Measurements from ENCODE around the gene NEDD4L. TPM values are rescaled to one million over a fixed set of nuclear protein-coding genes. Genes with fewer than 3 reads are reported as not detected.

Gene NEDD4L
- total RNA-seq, 2 experiments from 2014 or later: 11.2 to 13.7 TPM

- CTCF ChIA-PET: interaction anchor here (1.4 kb wide), 1 partner anchor 85 kb away, joined by 4 read pairs; no protein-coding TSS in a partner anchor
- Mint-ChIP-seq H3K4me1 (ENCODE audit: low read depth) (peaks cover 9% of the 10 kb centered on the region), H3K4me3 (no peak overlapping the region)
Measured at GRCh38 chr18:58037163-58037562, 6.9 kb upstream of the NEDD4L start.

GRCh38 chr18:58038063-58038462 lies 6.0 kb upstream of the NEDD4L start:
- ATAC-seq (ENCODE audit: poor library complexity) (no peak), DNase-seq (no peak)
- POLR2A ChIA-PET: interaction anchor here (0.6 kb wide), 1 partner anchor 354 kb away, joined by 4 read pairs; no protein-coding TSS in a partner anchor
- CTCF ChIA-PET: interaction anchor here (0.6 to 1.4 kb wide), 2 partner anchors 84 to 549 kb away, joined by 3 to 4 read pairs; no protein-coding TSS in a partner anchor
- Histone ChIP-seq H3K4me1 (ENCODE audit: insufficient read depth, low read length) (peaks cover 4% of the 10 kb centered on the region), H3K36me3 (ENCODE audit: insufficient read depth, low read length) (no peaks in the 10 kb centered on the region), H3K4me3 (ENCODE audit: low read length) (no peak overlapping the region), H3K27me3 (ENCODE audit: control insufficient read depth in 1 of 2, insufficient read depth in 2 of 2, low read length in 2 of 2) (no peaks in the 10 kb centered on the region), H3K27ac (ENCODE audit: low read depth in 1 of 2, low read length in 2 of 2) (no peak overlapping the region), H3K9me3 (ENCODE audit: control insufficient read depth in 1 of 2, insufficient read depth in 1 of 2, low read length in 2 of 2) (no peaks in the 10 kb centered on the region)
- Mint-ChIP-seq H3K27me3 (peaks cover 26% of the 10 kb centered on the region), H3K4me1 (ENCODE audit: low read depth) (peaks cover 14% of the 10 kb centered on the region), H3K9me3 (no peaks in the 10 kb centered on the region), H3K4me3 (no peak overlapping the region), H3K36me3 (ENCODE audit: low read depth) (no peaks in the 10 kb centered on the region), H3K27ac (no peak overlapping the region)
- intact Hi-C loops (cut with DNase I, micrococcal nuclease): no loop called here
- TF ChIP-seq CTCF (IDR thresholded peaks at IDR 0.05): no peak

More at GRCh38 chr18:58037163-58037562, 6.9 kb upstream of the NEDD4L start:
- H3K4me1 ChIP-seq (ENCODE audit: insufficient read depth, low read length): no peaks in the 10 kb centered on the region
- H3K36me3 ChIP-seq (ENCODE audit: insufficient read depth, low read length): no peaks in the 10 kb centered on the region
- H3K36me3 Mint-ChIP-seq (ENCODE audit: low read depth): no peaks in the 10 kb centered on the region
- no peaks in the 10 kb centered on the region for H3K9me3 ChIP-seq (ENCODE audit: control insufficient read depth in 1 of 2, insufficient read depth in 1 of 2, low read length in 2 of 2)
- no peak for ATAC-seq (ENCODE audit: poor library complexity)
- no peak for DNase-seq
- intact Hi-C loops (cut with DNase I, micrococcal nuclease): no loop called here
- peaks cover 0 to 7% of the 10 kb centered on the region in 2 experiments for H3K27me3 ChIP-seq (ENCODE audit: control insufficient read depth in 1 of 2, insufficient read depth in 2 of 2, low read length in 2 of 2)
- peaks cover 32% of the 10 kb centered on the region for H3K27me3 Mint-ChIP-seq
- POLR2A ChIA-PET: no interaction called here
- no peak for TF ChIP-seq CTCF (IDR thresholded peaks at IDR 0.05)
- H3K4me3 ChIP-seq (ENCODE audit: low read length): no peak overlapping the region
- no peaks in the 10 kb centered on the region for H3K9me3 Mint-ChIP-seq
- H3K27ac ChIP-seq (ENCODE audit: low read depth in 1 of 2, low read length in 2 of 2): no peak overlapping the region
- no peak overlapping the region for H3K27ac Mint-ChIP-seq

GRCh38 chr18:58041633-58042032 lies 2.4 kb upstream of the NEDD4L start:
- H3K9me3 ChIP-seq (ENCODE audit: control insufficient read depth in 1 of 2, insufficient read depth in 1 of 2, low read length in 2 of 2): no peaks in the 10 kb centered on the region
- Mint-ChIP-seq H3K9me3 (no peaks in the 10 kb centered on the region), H3K27ac (no peak overlapping the region), H3K4me1 (ENCODE audit: low read depth) (peaks cover 33% of the 10 kb centered on the region), H3K4me3 (peak overlapping the region; percentile 59), H3K27me3 (peaks cover 19% of the 10 kb centered on the region), H3K36me3 (ENCODE audit: low read depth) (peaks cover 14% of the 10 kb centered on the region)
- peaks cover 23% of the 10 kb centered on the region for H3K4me1 ChIP-seq (ENCODE audit: insufficient read depth, low read length)
- H3K27ac ChIP-seq (ENCODE audit: low read depth in 1 of 2, low read length in 2 of 2): no peak overlapping the region
- intact Hi-C loops (cut with DNase I, micrococcal nuclease): loop anchor here (2.0 to 10.0 kb wide), 7 partner anchors 96 to 1101 kb away; partner anchors contain the start of gene NARS1 (in 1 of the 2)
- no peak for ATAC-seq (ENCODE audit: poor library complexity)
- DNase-seq: no peak
- H3K27me3 ChIP-seq (ENCODE audit: control insufficient read depth in 1 of 2, insufficient read depth in 2 of 2, low read length in 2 of 2): no peaks in the 10 kb centered on the region
- ChIA-PET POLR2A (no interaction called here), CTCF (interaction anchor here (0.8 to 1.5 kb wide), 2 partner anchors 14 to 80 kb away, joined by 3 to 6 read pairs; no protein-coding TSS in a partner anchor)
- no peaks in the 10 kb centered on the region for H3K36me3 ChIP-seq (ENCODE audit: insufficient read depth, low read length)
- no peak overlapping the region for H3K4me3 ChIP-seq (ENCODE audit: low read length)
- no peak for TF ChIP-seq CTCF (IDR thresholded peaks at IDR 0.05)

Measured in CD4-positive, alpha-beta T cell (primary cell).